Measurements from ENCODE around the gene KCTD16.

Gene KCTD16

GRCh38 chr5:144284931-144285502, 114.3 kb downstream of the KCTD16 start:
- H3K4me3 ChIP-seq (ENCODE audit: low read depth, low read length): no peak overlapping the region
- POLR2A ChIA-PET: no interaction called here
- no peaks in the 10 kb centered on the region for H3K4me1 ChIP-seq (ENCODE audit: control insufficient read depth, insufficient read depth, low read length)
- TF ChIP-seq ZNF398 (tag by site-specific recombination; IDR thresholded peaks at IDR 0.05) (no peak), ZNF2 (tag by site-specific recombination; IDR thresholded peaks at IDR 0.05) (no peak), ZFHX2 (tag by site-specific recombination; conservative IDR thresholded peaks at IDR 0.05) (no peak)
- no peaks in the 10 kb centered on the region for H3K9me3 ChIP-seq (ENCODE audit: control insufficient read depth, insufficient read depth, low read depth, low read length)
- CTCF ChIA-PET: interaction anchor here (0.7 kb wide), 1 partner anchor 821 kb away, joined by 4 read pairs; no protein-coding TSS in a partner anchor
- no peaks in the 10 kb centered on the region for H3K36me3 ChIP-seq (ENCODE audit: control insufficient read depth in 2 of 2, insufficient read depth in 1 of 2, low read length in 2 of 2)
- H3K27ac ChIP-seq (ENCODE audit: extremely low read depth, low read depth, low read length): no peak overlapping the region

- Histone ChIP-seq H3K36me3 (ENCODE audit: control insufficient read depth in 2 of 2, insufficient read depth in 1 of 2, low read length in 2 of 2) (no peaks in the 10 kb centered on the region), H3K27ac (ENCODE audit: extremely low read depth, low read depth, low read length) (no peak overlapping the region), H3K4me1 (ENCODE audit: control insufficient read depth, insufficient read depth, low read length) (no peaks in the 10 kb centered on the region), H3K4me3 (ENCODE audit: low read depth, low read length) (no peak overlapping the region), H3K9me3 (ENCODE audit: control insufficient read depth, insufficient read depth, low read depth, low read length) (no peaks in the 10 kb centered on the region)
- CTCF ChIA-PET: no interaction called here
- POLR2A ChIA-PET: no interaction called here
- no peak for TF ChIP-seq ZBTB48 (tag by site-specific recombination; IDR thresholded peaks at IDR 0.05)
- TF ChIP-seq EGR2 (tag by site-specific recombination; IDR thresholded peaks at IDR 0.05; ENCODE audit: low read depth): no peak
- TF ChIP-seq ZNF324 (tag by site-specific recombination; IDR thresholded peaks at IDR 0.05): no peak
- TF ChIP-seq ZNF76 (tag by site-specific recombination; IDR thresholded peaks at IDR 0.05; ENCODE audit: borderline replicate concordance, low read depth): no peak
- no peak for TF ChIP-seq ZNF311 (tag by site-specific recombination; IDR thresholded peaks at IDR 0.05; ENCODE audit: borderline replicate concordance)
- TF ChIP-seq ZNF184 (tag by site-specific recombination; IDR thresholded peaks at IDR 0.05): no peak
Measured at GRCh38 chr5:144289277-144289676, 118.6 kb downstream of the KCTD16 start.

- Histone ChIP-seq H3K4me3 (ENCODE audit: low read depth, low read length) (no peak overlapping the region), H3K4me1 (ENCODE audit: control insufficient read depth, insufficient read depth, low read length) (no peaks in the 10 kb centered on the region), H3K9me3 (ENCODE audit: control insufficient read depth, insufficient read depth, low read depth, low read length) (no peaks in the 10 kb centered on the region), H3K36me3 (ENCODE audit: control insufficient read depth in 2 of 2, insufficient read depth in 1 of 2, low read length in 2 of 2) (no peaks in the 10 kb centered on the region), H3K27ac (ENCODE audit: extremely low read depth, low read depth, low read length) (no peak overlapping the region)
- ChIA-PET POLR2A (no interaction called here), CTCF (no interaction called here)
- TF ChIP-seq ZNF704 (tag by site-specific recombination; IDR thresholded peaks at IDR 0.05) (no peak), ZBTB6 (tag by site-specific recombination; IDR thresholded peaks at IDR 0.05) (no peak), ZNF571 (tag by site-specific recombination; IDR thresholded peaks at IDR 0.05) (no peak), KLF17 (tag by site-specific recombination; IDR thresholded peaks at IDR 0.05) (no peak), ZNF248 (tag by site-specific recombination; IDR thresholded peaks at IDR 0.05) (no peak), ZFP69B (tag by site-specific recombination; IDR thresholded peaks at IDR 0.05) (no peak), ZFP3 (tag by site-specific recombination; IDR thresholded peaks at IDR 0.05; ENCODE audit: low read depth) (no peak), ZSCAN4 (tag by site-specific recombination; IDR thresholded peaks at IDR 0.05) (no peak), ZNF266 (tag by site-specific recombination; IDR thresholded peaks at IDR 0.05; ENCODE audit: low read depth) (no peak), ZNF707 (tag by site-specific recombination; IDR thresholded peaks at IDR 0.05) (no peak), ZNF626 (tag by site-specific recombination; IDR thresholded peaks at IDR 0.05) (no peak), ZNF645 (tag by site-specific recombination; IDR thresholded peaks at IDR 0.05) (no peak), ZNF830 (tag by site-specific recombination; IDR thresholded peaks at IDR 0.05; ENCODE audit: low read depth) (no peak), ZNF2 (tag by site-specific recombination; IDR thresholded peaks at IDR 0.05) (no peak), ZNF157 (tag by site-specific recombination; IDR thresholded peaks at IDR 0.05) (no peak), ZNF366 (tag by site-specific recombination; conservative IDR thresholded peaks at IDR 0.05) (no peak), OSR2 (tag by site-specific recombination; IDR thresholded peaks at IDR 0.05) (no peak)
Measured at GRCh38 chr5:144292029-144292428, 121.4 kb downstream of the KCTD16 start.
